ENCODE measurements around the gene KLF3.

GRCh38 chr4:38650133-38650532 lies 13.9 kb upstream of the KLF3 start:
- no peak for TF ChIP-seq CTCF (IDR thresholded peaks at IDR 0.05)
- no peak for TF ChIP-seq EZH2 (IDR thresholded peaks at IDR 0.05)
- no peak for TF ChIP-seq EZH2phosphoT487 (IDR thresholded peaks at IDR 0.05)

Data from neural progenitor cell (in vitro differentiated cells).